ENCODE data around the gene ZNHIT2. TPM values are rescaled to one million over a fixed set of nuclear protein-coding genes. Genes with fewer than 3 reads are reported as not detected.
A peak's percentile ranks its signal among the peaks of the same experiment; 100 is the strongest.

Gene ZNHIT2
- total and polyA plus RNA-seq, 2 of the 13 experiments (the other 11 are each of a cell fraction or from before 2014, with no cell fraction given): 1.1 to 6.5 TPM

GRCh38 chr11:65111159-65111743 is 6.2 kb downstream of the ZNHIT2 start (continued):
- no peak for TF ChIP-seq HNF1A (IDR thresholded peaks at IDR 0.05; ENCODE audit: low read depth)
- TF ChIP-seq HNF1A (CRISPR knock-in tag; IDR thresholded peaks at IDR 0.05; ENCODE audit: borderline replicate concordance): 0 out of 2 replicates have a peak, but pooled peaks have one; percentile 8
- no peak for TF ChIP-seq HCFC1 (IDR thresholded peaks at IDR 0.05; ENCODE audit: low read depth, low read length)
- TF ChIP-seq HDAC1 (CRISPR knock-in tag; IDR thresholded peaks at IDR 0.05): peak; percentile 46; the same call in 1 of the 2 replicates
- no peak for TF ChIP-seq ADNP (CRISPR knock-in tag; IDR thresholded peaks at IDR 0.05)
- no peak for TF ChIP-seq HNF4A (CRISPR knock-in tag; IDR thresholded peaks at IDR 0.05)
- TF ChIP-seq ZNF644 (CRISPR knock-in tag; IDR thresholded peaks at IDR 0.05; ENCODE audit: low read depth): no peak
- TF ChIP-seq SRSF1 (optimal IDR thresholded peaks at IDR 0.05; ENCODE audit: low read depth, low read length): no peak
- TF ChIP-seq IRF1 (CRISPR knock-in tag; IDR thresholded peaks at IDR 0.05; ENCODE audit: low read depth): 0 out of 2 replicates have a peak, but pooled peaks have one; percentile 44
- TF ChIP-seq ZBTB38 (CRISPR knock-in tag; IDR thresholded peaks at IDR 0.05): peak; percentile 35; the same call in 1 of the 2 replicates
- peak; percentile 42; the same call in 1 of the 2 replicates for TF ChIP-seq ZNF598 (CRISPR knock-in tag; IDR thresholded peaks at IDR 0.05; ENCODE audit: borderline replicate concordance)
- TF ChIP-seq, protein P1, sequence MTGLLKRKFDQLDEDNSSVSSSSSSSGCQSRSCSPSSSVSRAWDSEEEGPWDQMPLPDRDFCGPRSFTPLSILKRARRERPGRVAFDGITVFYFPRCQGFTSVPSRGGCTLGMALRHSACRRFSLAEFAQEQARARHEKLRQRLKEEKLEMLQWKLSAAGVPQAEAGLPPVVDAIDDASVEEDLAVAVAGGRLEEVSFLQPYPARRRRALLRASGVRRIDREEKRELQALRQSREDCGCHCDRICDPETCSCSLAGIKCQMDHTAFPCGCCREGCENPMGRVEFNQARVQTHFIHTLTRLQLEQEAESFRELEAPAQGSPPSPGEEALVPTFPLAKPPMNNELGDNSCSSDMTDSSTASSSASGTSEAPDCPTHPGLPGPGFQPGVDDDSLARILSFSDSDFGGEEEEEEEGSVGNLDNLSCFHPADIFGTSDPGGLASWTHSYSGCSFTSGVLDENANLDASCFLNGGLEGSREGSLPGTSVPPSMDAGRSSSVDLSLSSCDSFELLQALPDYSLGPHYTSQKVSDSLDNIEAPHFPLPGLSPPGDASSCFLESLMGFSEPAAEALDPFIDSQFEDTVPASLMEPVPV (CRISPR knock-in tag; IDR thresholded peaks at IDR 0.05): no peak
- TF ChIP-seq EED (CRISPR knock-in tag; IDR thresholded peaks at IDR 0.05): no peak
- TF ChIP-seq FOXK1 (CRISPR knock-in tag; IDR thresholded peaks at IDR 0.05; ENCODE audit: borderline replicate concordance, low read depth): 0 out of 2 replicates have a peak, but pooled peaks have one; percentile 53
- no peak for TF ChIP-seq GATA4 (IDR thresholded peaks at IDR 0.05; ENCODE audit: borderline replicate concordance, low read depth)
- TF ChIP-seq ZNF512 (CRISPR knock-in tag; IDR thresholded peaks at IDR 0.05): 0 out of 2 replicates have a peak, but pooled peaks have one; percentile 37
- TF ChIP-seq ZNF430 (CRISPR knock-in tag; IDR thresholded peaks at IDR 0.05): no peak
- TF ChIP-seq CHD2 (IDR thresholded peaks at IDR 0.05; ENCODE audit: low read depth, low read length): no peak
